GM12891 (cell line): ENCODE data around the gene PRDM2.

Experiments
- POLR2A ChIP-seq: IDR thresholded peaks from 2 replicates; pipeline ENCODE4 v1.6.1; 2011; ENCODE audit warnings: low read depth, low read length, control low read depth
- POLR2AphosphoS5 ChIP-seq: IDR thresholded peaks from 2 replicates; pipeline ENCODE4 v1.6.1; 2011; ENCODE audit warnings: low read depth, low read length, control low read depth
- POU2F2 ChIP-seq: IDR thresholded peaks from 2 replicates; pipeline ENCODE4 v1.6.1; 2011; ENCODE audit warnings: low read depth, mild to moderate bottlenecking, control low read depth, low read length, moderate library complexity
- SPI1 ChIP-seq: IDR thresholded peaks from 2 replicates; pipeline ENCODE4 v1.6.1; 2011; ENCODE audit warnings: low read depth, low read length, control low read depth

DNA sequence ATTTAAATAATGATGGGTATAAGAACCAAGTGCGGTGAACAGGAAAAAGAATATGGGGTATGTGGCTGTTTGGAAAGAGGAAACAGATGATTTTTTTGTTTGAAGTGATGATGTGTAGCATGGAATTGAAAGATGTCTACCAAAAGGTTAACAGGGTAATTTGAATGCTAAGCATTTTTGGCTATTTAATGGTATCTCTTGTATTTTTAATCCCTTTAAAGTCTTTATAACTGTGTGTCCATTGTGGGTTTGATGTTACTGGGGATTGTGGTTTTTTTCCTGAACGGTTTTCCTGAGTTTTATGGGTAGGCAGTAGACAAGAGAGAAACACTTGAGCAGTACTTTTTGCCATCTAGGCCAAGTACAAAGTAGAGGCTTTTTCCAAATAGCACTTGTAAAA is 63.2 kb downstream of the PRDM2 start:
- TF ChIP-seq POLR2A (no peak), POLR2AphosphoS5 (no peak), POU2F2 (no peak), SPI1 (no peak)
